Fibroblast of lung (primary cell): ENCODE data around the gene MID1. TPM values are rescaled to one million over a fixed set of nuclear protein-coding genes. Genes with fewer than 3 reads are reported as not detected.
A peak's percentile ranks its signal among the peaks of the same experiment; 100 is the strongest.

Experiments used
- DNase-seq, 2 donors: peaks; one replicate each; pipeline versions ENCODE4 v3.0.0 to v3.0.0-alpha.2; 2010; ENCODE audit warnings: low read depth in 2 of 2
- H2AFZ ChIP-seq: 2 replicates; pipeline ENCODE4 v1.5.1; 2012; ENCODE audit warnings: low read length, control low read depth, inconsistent platforms
- H3K27ac ChIP-seq: 2 replicates; pipeline ENCODE4 v1.5.1; 2011; ENCODE audit warnings: low read length, control low read depth; ENCODE audit not compliant: insufficient read depth
- H3K27me3 ChIP-seq: 2 replicates; pipeline ENCODE4 v1.5.1; 2011; ENCODE audit warnings: mild to moderate bottlenecking, low read length; ENCODE audit not compliant: control insufficient read depth, insufficient read depth
- H3K36me3 ChIP-seq: 2 replicates; pipeline ENCODE4 v1.5.1; 2011; ENCODE audit warnings: low read length; ENCODE audit not compliant: control insufficient read depth, insufficient read depth
- H3K4me1 ChIP-seq: 2 replicates; pipeline ENCODE4 v1.5.1; 2011; ENCODE audit warnings: low read length; ENCODE audit not compliant: control insufficient read depth, insufficient read depth; ENCODE audit errors: extremely low read depth
- H3K4me2 ChIP-seq: 2 replicates; pipeline ENCODE4 v1.5.1; 2011; ENCODE audit warnings: low read length, control low read depth; ENCODE audit not compliant: insufficient read depth; ENCODE audit errors: extremely low read depth
- H3K4me3 ChIP-seq, 4 experiments: fragments of 200-600 bp in 1 of 4; sonication (generic) in 1 of 4; replicated peaks in 1 of 4; 2 replicates each; pipeline ENCODE4 v1.5.1; 2011 to 2016; ENCODE audit warnings: low read length in 4 of 4, low read depth in 3 of 4, mild to moderate bottlenecking in 3 of 4, control low read depth in 2 of 4, inconsistent platforms in 1 of 4, mixed read lengths in 1 of 4; ENCODE audit not compliant: insufficient read depth in 1 of 4; ENCODE audit errors: control extremely low read depth in 1 of 4
- H3K79me2 ChIP-seq: 2 replicates; pipeline ENCODE4 v1.5.1; 2012; ENCODE audit warnings: mild to moderate bottlenecking, low read length, inconsistent platforms; ENCODE audit not compliant: control insufficient read depth, insufficient read depth
- H3K9ac ChIP-seq: 2 replicates; pipeline ENCODE4 v1.5.1; 2011; ENCODE audit warnings: mild to moderate bottlenecking, low read length, control low read depth; ENCODE audit not compliant: insufficient read depth
- H3K9me3 ChIP-seq: 2 replicates; pipeline ENCODE4 v1.5.1; 2012; ENCODE audit warnings: low read depth, low read length; ENCODE audit not compliant: control insufficient read depth, insufficient read depth
- H4K20me1 ChIP-seq: 2 replicates; pipeline ENCODE4 v1.5.1; 2011; ENCODE audit warnings: low read length; ENCODE audit not compliant: control insufficient read depth, insufficient read depth; ENCODE audit errors: extremely low read depth
- CTCF ChIP-seq, 2 donors: IDR thresholded peaks in 1 of 2; conservative IDR thresholded peaks in 1 of 2; 1 replicate in 1 of 2; 2 replicates in 1 of 2; pipeline ENCODE4 v1.5.1; 2011 to 2012; ENCODE audit warnings: low read length in 2 of 2, control low read depth in 1 of 2, inconsistent platforms in 1 of 2, low read depth in 1 of 2, mild to moderate bottlenecking in 1 of 2
- EZH2 ChIP-seq: IDR thresholded peaks from 2 replicates; pipeline ENCODE4 v1.5.1; 2012; ENCODE audit warnings: low read length, control low read depth, mild to moderate bottlenecking; ENCODE audit errors: missing control alignments
- polyA plus RNA-seq, 2 donors: library from polyadenylated mRNA; depleted of rRNA in 1 of 2; stranded (reverse) in 1 of 2; unstranded in 1 of 2; fragments of >200 nt; gene quantifications; 2 replicates each; pipeline ENCODE4 v1.2.1, GENCODE V29; 2011 to 2012; ENCODE audit warnings: missing spikeins in 1 of 2
- total RNA-seq: library from RNA; depleted of rRNA; stranded (reverse); fragments of >200 nt; gene quantifications from 2 replicates; pipeline ENCODE4 v1.2.1, GENCODE V29; 2014

MID1 gene
- total and polyA plus RNA-seq, 2 donors (not counting 1 experiment from before 2014, with no cell fraction given), result 20.3 to 27.7 TPM

- H3K9ac ChIP-seq, result no peak overlapping the region
- no peaks in the 10 kb centered on the region for H3K36me3 ChIP-seq
- no peaks in the 10 kb centered on the region for H3K9me3 ChIP-seq
- H2AFZ ChIP-seq, result no peak overlapping the region
- H3K79me2 ChIP-seq, result peaks cover 6% of the 10 kb centered on the region
- TF ChIP-seq CTCF (conservative IDR thresholded peaks at IDR 0.05 in 1 of 2, IDR thresholded peaks at IDR 0.05 in 1 of 2; ENCODE audit: low read depth in 1 of 2, low read length in 2 of 2), result no peak
- TF ChIP-seq EZH2, result no peak
- no peak overlapping the region for H3K27ac ChIP-seq
- no peaks in the 10 kb centered on the region for H3K4me1 ChIP-seq
- no peak for DNase-seq
- H4K20me1 ChIP-seq, result no peaks in the 10 kb centered on the region
- H3K4me3 ChIP-seq, result no peak overlapping the region
- H3K27me3 ChIP-seq, result no peaks in the 10 kb centered on the region
- H3K4me2 ChIP-seq, result no peak overlapping the region
Measured at GRCh38 chrX:10554612-10555270, 65.6 kb downstream of the MID1 start.

- H3K36me3 ChIP-seq, result no peaks in the 10 kb centered on the region
- H2AFZ ChIP-seq, result no peak overlapping the region
- H3K4me2 ChIP-seq, result no peak overlapping the region
- H3K9ac ChIP-seq, result no peak overlapping the region
- H3K27ac ChIP-seq, result no peak overlapping the region
- no peak overlapping the region for H3K4me3 ChIP-seq
- no peaks in the 10 kb centered on the region for H3K79me2 ChIP-seq
- H3K27me3 ChIP-seq, result no peaks in the 10 kb centered on the region
- peak in 1 of 2 donors; percentile 7 for DNase-seq
- no peaks in the 10 kb centered on the region for H3K9me3 ChIP-seq
- H4K20me1 ChIP-seq, result no peaks in the 10 kb centered on the region
- TF ChIP-seq CTCF (conservative IDR thresholded peaks at IDR 0.05 in 1 of 2, IDR thresholded peaks at IDR 0.05 in 1 of 2; ENCODE audit: low read depth in 1 of 2, low read length in 2 of 2) (no peak), EZH2 (no peak)
- H3K4me1 ChIP-seq, result no peaks in the 10 kb centered on the region
Measured at GRCh38 chrX:10549280-10549679, 71.1 kb downstream of the MID1 start.

- H3K4me3 ChIP-seq, result no peak overlapping the region
- H3K36me3 ChIP-seq, result no peaks in the 10 kb centered on the region
- no peaks in the 10 kb centered on the region for H3K4me1 ChIP-seq
- H3K27ac ChIP-seq, result no peak overlapping the region
- no peaks in the 10 kb centered on the region for H3K79me2 ChIP-seq
- TF ChIP-seq CTCF (conservative IDR thresholded peaks at IDR 0.05 in 1 of 2, IDR thresholded peaks at IDR 0.05 in 1 of 2; ENCODE audit: low read depth in 1 of 2, low read length in 2 of 2) (no peak), EZH2 (no peak)
- no peaks in the 10 kb centered on the region for H4K20me1 ChIP-seq
- peak in 1 of 2 donors; percentile 16 for DNase-seq
- H3K4me2 ChIP-seq, result no peak overlapping the region
- no peak overlapping the region for H2AFZ ChIP-seq
- H3K9me3 ChIP-seq, result no peaks in the 10 kb centered on the region
- H3K9ac ChIP-seq, result no peak overlapping the region
- no peaks in the 10 kb centered on the region for H3K27me3 ChIP-seq
Measured at GRCh38 chrX:10548688-10549087, 71.7 kb downstream of the MID1 start.
